ENCODE results near the gene SLC27A5. TPM values are rescaled to one million over a fixed set of nuclear protein-coding genes. Genes with fewer than 3 reads are reported as not detected.

Gene SLC27A5
- total RNA-seq, 1 experiment from 2014 or later: 17.1 TPM

GRCh38 chr19:58516246-58516836 lies 4.5 kb upstream of the SLC27A5 start:
- no peak overlapping the region for H2BK5ac ChIP-seq (ENCODE audit: insufficient read length, low read length)
- no peaks in the 10 kb centered on the region; the same call in 1 of the 2 replicates for H3K4me1 ChIP-seq (ENCODE audit: insufficient read depth, low read length)
- H3K27me3 ChIP-seq (ENCODE audit: insufficient read depth, low read length): no peaks in the 10 kb centered on the region
- no peak overlapping the region for H3K56ac ChIP-seq (ENCODE audit: insufficient read length, low read depth, low read length)
- no peak overlapping the region for H3K4ac ChIP-seq (ENCODE audit: low read depth, low read length)
- Mint-ChIP-seq H3K4me3 (peak overlapping the region; percentile 68 to 70), H3K4me1 (peaks cover 36 to 37% of the 10 kb centered on the region in 2 experiments), H3K36me3 (ENCODE audit: insufficient read depth in 1 of 3, low read depth in 3 of 3) (peaks cover 9 to 19% (median 13%) of the 10 kb centered on the region in 3 experiments; a peak in 6 of 7 replicates), H3K27ac (peak overlapping the region; percentile 34 to 95 (median 83); a peak in 4 of 7 replicates), H3K9me3 (peaks cover 0 to 3% of the 10 kb centered on the region in 2 experiments; a peak in 1 of 5 replicates), H3K27me3 (ENCODE audit: low read depth) (peaks cover 3% of the 10 kb centered on the region)
- H3T11ph ChIP-seq (ENCODE audit: low read length): no peak overlapping the region
- H3K9ac ChIP-seq (ENCODE audit: extremely low read depth, insufficient read length, low read length): no peak overlapping the region
- H4K5ac ChIP-seq (ENCODE audit: insufficient read length, low read depth, low read length): no peak overlapping the region
- WGBS (ENCODE audit: extremely low coverage, insufficient read length, low lambda C conversion rate): no CpG with 5 or more reads among the region's 25 CpGs
- no peak overlapping the region for H3K4me2 ChIP-seq (ENCODE audit: insufficient read depth, insufficient read length, low read length)
- no peak overlapping the region for H2AK5ac ChIP-seq (ENCODE audit: insufficient read length, low read length)
- no peak overlapping the region for H3K18ac ChIP-seq (ENCODE audit: insufficient read length, low read depth, low read length)
- H3K79me1 ChIP-seq (ENCODE audit: insufficient read depth, low read depth, low read length, poor library complexity, severe bottlenecking): no peaks in the 10 kb centered on the region
- H3K9me3 ChIP-seq (ENCODE audit: control insufficient read depth, low read depth, low read length): no peaks in the 10 kb centered on the region
- no peak overlapping the region for H3K23ac ChIP-seq (ENCODE audit: insufficient read length, low read depth, low read length)
- H4K8ac ChIP-seq (replicated peaks; ENCODE audit: insufficient read length, low read depth, low read length): no peak overlapping the region
- no peak for DNase-seq
- no peak overlapping the region for H2BK15ac ChIP-seq (ENCODE audit: low read depth, low read length)
- no peak overlapping the region for H4K91ac ChIP-seq (ENCODE audit: insufficient read length, low read depth, low read length)
- no peak overlapping the region for H3K27ac ChIP-seq (ENCODE audit: insufficient read length, low read depth, low read length)
- H2AFZ ChIP-seq (ENCODE audit: low read length): no peak overlapping the region
- no peaks in the 10 kb centered on the region for H4K20me1 ChIP-seq (ENCODE audit: control insufficient read depth, insufficient read depth, insufficient read length)
- H2BK20ac ChIP-seq (ENCODE audit: low read depth, low read length, poor library complexity, severe bottlenecking): no peak overlapping the region
- H3K23me2 ChIP-seq (ENCODE audit: insufficient read length, low read depth, low read length, poor library complexity, severe bottlenecking): peaks cover 23% of the 10 kb centered on the region
- no peak overlapping the region for H3K14ac ChIP-seq (ENCODE audit: insufficient read depth, low read length)
- no peak for TF ChIP-seq CTCF (conservative IDR thresholded peaks at IDR 0.05)
- H2BK120ac ChIP-seq (ENCODE audit: low read depth, low read length, poor library complexity, severe bottlenecking): no peak overlapping the region
- H3K79me2 ChIP-seq (ENCODE audit: insufficient read depth, low read length): peaks cover 2% of the 10 kb centered on the region; the same call in 1 of the 2 replicates
- H2BK12ac ChIP-seq (ENCODE audit: insufficient read length, low read depth, low read length): no peak overlapping the region
